OCI-LY3 (cell line): ENCODE measurements around the gene HCN2.

Experiments
- H2AFZ ChIP-seq: fragments of 200-600, 300-600 bp; shearing (Covaris generic); 2 replicates; pipeline ENCODE4 v1.6.0; 2014; ENCODE audit warnings: antibody characterized with exemption, low read depth, low read length
- H3K27ac ChIP-seq: fragments of 200-600, 300-600 bp; sonication (generic); 2 replicates; pipeline ENCODE4 v1.5.1; 2014; ENCODE audit warnings: mild to moderate bottlenecking, low read length, moderate library complexity, mixed read lengths
- H3K27me3 ChIP-seq: fragments of 200-600, 300-600 bp; sonication (generic); 2 replicates; pipeline ENCODE4 v1.6.1; 2014; ENCODE audit warnings: low read depth, low read length, mixed read lengths
- H3K36me3 ChIP-seq: fragments of 200-600, 300-600 bp; sonication (generic); replicated peaks from 2 replicates; pipeline ENCODE3; 2014; ENCODE audit warnings: low read depth, low read length, mixed read lengths
- H3K4me1 ChIP-seq: fragments of 300-600, 200-600 bp; sonication (generic); 2 replicates; pipeline ENCODE4 v1.6.1; 2014; ENCODE audit warnings: low read length, mixed read lengths
- H3K4me2 ChIP-seq: fragments of 200-600, 300-600 bp; sonication (generic); 2 replicates; pipeline ENCODE4 v1.6.1; 2014; ENCODE audit warnings: low read length, mixed read lengths
- H3K4me3 ChIP-seq: fragments of 300-600, 200-600 bp; sonication (generic); 2 replicates; pipeline ENCODE4 v1.5.1; 2014; ENCODE audit warnings: antibody characterized with exemption, mild to moderate bottlenecking, low read length, moderate library complexity
- H3K79me2 ChIP-seq: fragments of 300-600, 200-600 bp; shearing (Covaris generic); 2 replicates; pipeline ENCODE4 v1.6.1; 2014; ENCODE audit warnings: mild to moderate bottlenecking, low read length, mixed read lengths
- H3K9ac ChIP-seq: fragments of 300-600, 200-600 bp; shearing (Covaris generic); 2 replicates; pipeline ENCODE4 v1.6.0; 2014; ENCODE audit warnings: mild to moderate bottlenecking, low read length, moderate library complexity
- H3K9me3 ChIP-seq: fragments of 200-600, 300-600 bp; shearing (Covaris generic); 2 replicates; pipeline ENCODE4 v1.6.1; 2014; ENCODE audit warnings: low read length, mixed read lengths; ENCODE audit not compliant: insufficient read depth
- H4K20me1 ChIP-seq: fragments of 200-600, 300-600 bp; sonication (generic); 2 replicates; pipeline ENCODE4 v1.6.1; 2016; ENCODE audit warnings: low read length, mixed read lengths; ENCODE audit not compliant: insufficient read depth
- EZH2phosphoT487 ChIP-seq: fragments of 200-600 bp; shearing (Covaris generic); IDR thresholded peaks from 2 replicates; pipeline ENCODE4 v1.6.1; 2018; ENCODE audit warnings: antibody characterized with exemption, mixed run types, low read depth
- TF ChIP-seq, protein P1 (sequence below): fragments of 200-600, 300-600 bp; sonication (generic); IDR thresholded peaks from 2 replicates; pipeline ENCODE4 v1.5.1; 2014; ENCODE audit warnings: antibody characterized with exemption, low read length, low read depth

The HCN2 gene

DNA sequence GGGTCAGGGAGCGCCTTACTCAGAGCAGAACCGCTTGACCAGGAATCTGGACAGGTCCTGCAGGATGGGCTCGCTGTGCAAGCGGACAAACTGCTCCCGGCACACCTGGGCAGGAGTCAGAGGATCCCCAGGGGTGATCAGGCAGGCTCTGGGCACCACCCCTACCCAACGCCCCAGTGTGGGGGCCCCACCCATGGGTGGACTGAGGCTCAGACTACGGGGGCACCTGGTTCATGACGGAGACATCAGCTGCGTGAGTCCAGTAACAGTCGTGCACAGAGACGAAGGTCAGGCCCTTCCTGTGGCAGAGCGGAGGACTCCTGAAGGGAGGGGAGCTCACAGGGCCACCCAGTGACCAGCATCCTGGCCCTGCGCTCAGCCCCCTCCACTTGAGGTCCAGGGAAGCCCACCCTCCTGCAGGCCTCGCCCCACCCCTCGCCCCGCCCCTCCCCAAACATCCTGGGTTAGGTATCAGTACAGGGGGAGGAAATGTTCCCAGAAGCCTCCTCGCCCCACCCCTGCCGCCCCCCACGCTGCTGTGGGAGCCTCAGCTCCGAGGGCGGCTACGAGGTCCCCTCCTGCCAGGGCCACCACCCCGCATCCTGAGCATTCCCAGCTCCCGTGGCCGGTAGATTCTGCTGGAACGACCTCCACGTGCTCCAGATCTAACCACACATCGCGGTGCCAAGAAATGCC lies 28.0 kb downstream of the HCN2 start:
- Histone ChIP-seq H4K20me1 (no peaks in the 10 kb centered on the region), H3K27me3 (no peaks in the 10 kb centered on the region), H3K27ac (no peak overlapping the region), H3K36me3 (peaks cover 44% of the 10 kb centered on the region), H3K4me3 (no peak overlapping the region), H3K4me1 (no peaks in the 10 kb centered on the region), H3K4me2 (no peak overlapping the region), H3K9ac (no peak overlapping the region), H3K9me3 (no peaks in the 10 kb centered on the region), H2AFZ (no peak overlapping the region), H3K79me2 (no peaks in the 10 kb centered on the region)
- TF ChIP-seq, protein P1, sequence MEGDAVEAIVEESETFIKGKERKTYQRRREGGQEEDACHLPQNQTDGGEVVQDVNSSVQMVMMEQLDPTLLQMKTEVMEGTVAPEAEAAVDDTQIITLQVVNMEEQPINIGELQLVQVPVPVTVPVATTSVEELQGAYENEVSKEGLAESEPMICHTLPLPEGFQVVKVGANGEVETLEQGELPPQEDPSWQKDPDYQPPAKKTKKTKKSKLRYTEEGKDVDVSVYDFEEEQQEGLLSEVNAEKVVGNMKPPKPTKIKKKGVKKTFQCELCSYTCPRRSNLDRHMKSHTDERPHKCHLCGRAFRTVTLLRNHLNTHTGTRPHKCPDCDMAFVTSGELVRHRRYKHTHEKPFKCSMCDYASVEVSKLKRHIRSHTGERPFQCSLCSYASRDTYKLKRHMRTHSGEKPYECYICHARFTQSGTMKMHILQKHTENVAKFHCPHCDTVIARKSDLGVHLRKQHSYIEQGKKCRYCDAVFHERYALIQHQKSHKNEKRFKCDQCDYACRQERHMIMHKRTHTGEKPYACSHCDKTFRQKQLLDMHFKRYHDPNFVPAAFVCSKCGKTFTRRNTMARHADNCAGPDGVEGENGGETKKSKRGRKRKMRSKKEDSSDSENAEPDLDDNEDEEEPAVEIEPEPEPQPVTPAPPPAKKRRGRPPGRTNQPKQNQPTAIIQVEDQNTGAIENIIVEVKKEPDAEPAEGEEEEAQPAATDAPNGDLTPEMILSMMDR, result no peak
- no peak for TF ChIP-seq EZH2phosphoT487

DNA sequence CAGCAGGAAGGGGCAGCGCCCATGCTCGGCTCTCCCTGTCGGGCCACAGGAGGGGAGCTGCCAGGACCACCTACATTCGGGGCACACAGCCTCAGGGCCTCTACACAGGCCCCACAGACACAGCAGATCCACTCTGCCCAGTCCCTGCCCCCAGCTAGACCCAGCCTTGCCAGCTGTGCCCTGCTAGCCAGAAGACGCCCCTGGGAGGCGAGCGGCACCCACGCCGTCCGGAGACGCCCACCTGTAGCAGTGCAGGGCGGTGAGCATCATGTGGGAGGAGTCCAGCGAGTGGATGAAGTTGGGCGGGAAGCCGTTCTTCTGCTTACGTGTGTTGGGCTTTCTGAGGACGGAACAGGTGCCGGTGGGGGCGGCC lies 28.6 kb downstream of the HCN2 start:
- no peaks in the 10 kb centered on the region for H4K20me1 ChIP-seq
- H3K4me3 ChIP-seq, result no peak overlapping the region
- H3K4me1 ChIP-seq, result no peaks in the 10 kb centered on the region
- no peaks in the 10 kb centered on the region for H3K9me3 ChIP-seq
- no peak overlapping the region for H3K27ac ChIP-seq
- H2AFZ ChIP-seq, result no peak overlapping the region
- peaks cover 41% of the 10 kb centered on the region for H3K36me3 ChIP-seq
- no peaks in the 10 kb centered on the region for H3K27me3 ChIP-seq
- H3K9ac ChIP-seq, result no peak overlapping the region
- H3K4me2 ChIP-seq, result no peak overlapping the region
- TF ChIP-seq, protein P1, result no peak
- TF ChIP-seq EZH2phosphoT487, result no peak
- H3K79me2 ChIP-seq, result no peaks in the 10 kb centered on the region

DNA sequence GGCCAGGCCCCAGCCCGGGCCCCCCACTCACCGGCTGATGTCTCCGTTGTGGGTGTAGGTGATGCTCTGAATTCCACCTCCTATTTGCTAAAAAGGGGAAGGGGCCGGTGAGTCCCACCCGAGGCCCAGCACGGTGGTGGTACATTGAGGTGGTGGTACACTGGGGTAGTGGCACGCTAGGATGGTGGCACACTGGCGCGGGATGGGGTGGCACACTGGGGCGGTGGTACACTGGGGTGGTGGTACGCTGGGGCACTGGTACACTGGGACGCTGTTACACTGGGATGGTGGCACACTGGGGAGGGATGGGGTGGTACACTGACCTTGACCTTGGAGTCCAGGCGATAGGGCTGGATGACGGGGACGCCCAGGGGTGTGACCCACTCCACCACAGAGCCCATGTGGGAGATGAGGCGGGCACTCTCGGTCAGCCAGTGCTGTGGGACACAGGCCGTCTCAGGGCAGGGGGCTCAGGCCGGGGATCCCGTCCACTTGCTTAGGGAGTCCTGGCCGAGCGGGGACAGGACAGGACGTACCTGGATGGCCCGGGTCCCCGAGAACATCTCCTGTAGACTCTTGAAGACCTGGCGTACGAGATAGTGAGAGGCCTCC lies 29.1 kb downstream of the HCN2 start:
- Histone ChIP-seq H3K9ac (no peak overlapping the region), H3K4me2 (no peak overlapping the region), H3K9me3 (no peaks in the 10 kb centered on the region), H3K27me3 (no peaks in the 10 kb centered on the region), H2AFZ (no peak overlapping the region), H4K20me1 (no peaks in the 10 kb centered on the region), H3K27ac (no peak overlapping the region), H3K4me3 (no peak overlapping the region), H3K4me1 (no peaks in the 10 kb centered on the region), H3K79me2 (no peaks in the 10 kb centered on the region), H3K36me3 (peaks cover 41% of the 10 kb centered on the region)
- TF ChIP-seq, protein P1, result no peak
- no peak for TF ChIP-seq EZH2phosphoT487

DNA sequence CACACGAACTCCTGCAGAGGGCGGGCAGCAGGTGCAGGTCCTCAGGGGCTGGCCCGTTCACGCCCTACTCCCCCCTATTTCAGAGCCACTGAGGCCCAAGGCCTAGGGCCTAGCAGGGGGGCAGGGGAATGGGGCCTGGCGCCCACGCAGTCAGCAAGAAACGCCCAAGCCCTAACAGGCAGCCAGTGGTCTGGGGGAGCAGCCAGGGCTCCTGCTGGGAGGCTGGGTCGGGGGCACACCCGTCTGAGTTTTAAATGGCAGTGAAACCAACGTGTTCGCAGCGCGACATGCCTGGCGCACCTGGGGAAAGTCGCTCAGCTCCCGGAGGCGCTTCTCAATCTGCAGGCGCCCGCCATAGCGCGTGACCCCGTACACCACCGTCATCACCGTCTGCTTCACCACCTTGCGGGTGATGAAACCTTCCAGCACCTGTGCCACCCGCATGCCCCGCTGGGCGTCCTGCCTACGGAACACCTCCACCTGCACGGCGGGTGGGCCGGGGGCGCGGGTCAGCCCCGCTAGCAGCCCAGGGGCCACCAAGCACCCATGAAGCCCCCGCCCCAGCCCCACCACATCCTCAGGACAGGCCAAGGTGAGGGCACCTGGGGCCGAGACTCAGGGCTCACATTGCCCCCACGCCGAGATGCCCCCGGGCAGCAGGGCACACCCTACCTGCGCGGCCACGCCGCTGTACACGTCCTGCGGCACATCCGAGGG lies 29.8 kb downstream of the HCN2 start:
- Histone ChIP-seq H3K27me3 (no peaks in the 10 kb centered on the region), H3K9ac (no peak overlapping the region), H2AFZ (no peak overlapping the region), H3K79me2 (no peaks in the 10 kb centered on the region), H4K20me1 (no peaks in the 10 kb centered on the region), H3K4me3 (no peak overlapping the region), H3K36me3 (peaks cover 41% of the 10 kb centered on the region), H3K9me3 (no peaks in the 10 kb centered on the region), H3K4me2 (no peak overlapping the region), H3K4me1 (no peaks in the 10 kb centered on the region), H3K27ac (no peak overlapping the region)
- TF ChIP-seq, protein P1, result no peak
- TF ChIP-seq EZH2phosphoT487, result no peak
